ENCODE data around the gene GRAPL.
"Not testable (repeated sequence)": the region's sequence is repeated elsewhere in the genome, so short reads cannot be mapped to it uniquely, and the experiment has no call there.

The GRAPL gene

DNA sequence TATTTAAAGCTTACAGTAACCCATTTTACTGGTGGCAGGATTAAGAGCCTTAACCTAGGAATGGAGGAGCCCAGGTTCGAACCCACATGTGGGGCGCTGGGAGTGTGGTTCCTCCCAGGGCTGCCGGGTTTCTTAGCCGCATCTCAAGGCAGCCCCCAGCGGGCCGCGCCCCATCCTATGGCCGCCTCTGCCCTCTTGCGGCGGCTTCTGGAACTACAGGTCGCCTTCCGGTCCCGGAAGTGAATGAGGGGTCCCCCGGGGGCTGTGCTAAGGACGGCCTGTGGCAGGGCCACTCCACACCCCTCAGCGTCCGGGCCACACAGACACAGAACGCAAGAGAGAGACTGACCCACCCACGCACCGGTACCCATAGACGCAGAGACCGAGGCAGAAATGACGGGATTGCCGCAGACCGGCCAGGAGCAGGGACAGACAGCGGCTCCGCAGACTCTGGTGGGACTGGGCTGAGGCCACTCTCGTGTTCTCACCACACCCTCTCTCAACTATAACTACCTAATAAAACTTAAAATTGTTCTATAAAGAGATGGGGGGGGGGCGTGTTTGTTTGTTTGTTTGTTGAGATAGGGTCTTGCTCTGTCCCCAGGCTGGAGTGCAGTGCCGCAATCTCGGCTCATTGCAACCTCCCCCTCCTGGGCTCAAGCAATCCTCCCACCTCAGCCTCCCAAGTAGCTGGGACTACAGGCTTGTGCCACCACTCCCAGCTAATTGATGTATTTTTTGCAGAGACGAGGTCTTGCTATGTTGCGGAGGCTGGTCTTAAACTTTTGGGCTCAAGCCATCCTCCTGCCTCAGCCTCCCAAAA, 69.2 kb downstream of the GRAPL start:
- not testable (repeated sequence) for DNase-seq

DNA sequence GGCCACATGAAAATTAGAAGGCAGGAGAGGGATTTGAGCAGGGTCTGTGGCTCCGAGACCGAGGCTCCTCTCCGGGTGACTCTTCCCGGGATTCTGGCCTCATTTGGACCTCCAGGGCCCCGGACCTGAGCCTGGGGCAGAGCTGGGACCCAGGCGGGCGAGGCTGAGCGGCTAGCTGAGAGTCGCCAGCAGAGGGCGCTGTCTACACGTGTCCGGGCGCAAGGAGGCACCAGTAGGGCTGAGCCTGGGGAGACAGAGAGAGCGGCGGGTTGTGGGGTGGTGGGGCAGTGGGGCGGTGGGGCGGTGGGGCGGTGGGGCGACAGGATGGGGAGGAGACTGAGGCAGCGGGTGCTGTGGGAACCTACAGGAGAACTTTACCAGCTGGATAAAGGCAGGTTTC, 75.1 kb downstream of the GRAPL start:
- not testable (repeated sequence) for DNase-seq

DNA sequence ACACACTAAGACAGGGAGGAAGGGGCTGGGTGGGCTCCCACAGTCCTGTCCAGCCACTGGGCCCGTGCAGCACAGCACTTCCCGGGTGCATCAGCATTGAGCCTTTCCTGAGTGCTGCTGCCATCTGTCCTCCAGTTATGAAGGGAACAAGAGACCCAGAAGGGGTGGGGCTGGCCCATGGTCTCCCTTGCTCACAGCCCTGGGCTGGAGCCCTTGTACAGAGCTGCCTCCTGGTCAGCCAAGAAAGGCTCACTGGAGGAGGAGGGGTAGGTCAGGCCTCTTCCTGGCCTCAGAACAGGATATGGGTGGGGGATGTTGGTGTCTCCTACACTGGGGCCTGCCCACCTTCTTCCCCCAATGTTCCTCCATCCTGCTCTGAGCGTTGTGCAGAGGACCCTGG, 76.0 kb downstream of the GRAPL start:
- not testable (repeated sequence) for DNase-seq
